ENCODE measurements around the gene PTPRT. TPM values are rescaled to one million over a fixed set of nuclear protein-coding genes. Genes with fewer than 3 reads are reported as not detected.
A peak's percentile ranks its signal among the peaks of the same experiment; 100 is the strongest.

The PTPRT gene
- total and polyA plus RNA-seq, 2 donors: 0.09 to 1.9 TPM

DNA sequence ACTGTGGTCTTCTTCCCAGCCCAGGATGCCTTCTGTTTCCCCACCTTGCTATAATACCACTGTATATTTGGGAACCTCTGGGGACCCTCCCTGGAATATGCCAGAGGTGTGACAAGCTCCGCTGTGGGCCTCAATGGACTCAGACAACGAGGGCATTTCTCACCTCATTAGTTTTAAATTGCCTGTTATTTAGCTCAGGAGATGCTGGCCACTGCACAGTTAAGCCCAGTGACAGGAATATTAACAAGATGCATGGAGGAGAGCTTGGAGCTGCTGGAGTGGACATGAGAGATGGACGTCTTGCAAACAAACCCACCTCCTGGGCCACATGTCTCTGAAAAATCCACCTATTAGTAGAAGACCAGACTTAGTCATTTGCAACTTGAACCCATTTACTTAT, 1136.4 kb downstream of the PTPRT start:
- Histone ChIP-seq H3K27ac (ENCODE audit: low read depth) (no peak overlapping the region), H3K4me3 (ENCODE audit: low read depth, low read length) (no peak overlapping the region), H3K4me1 (ENCODE audit: insufficient read depth) (no peaks in the 10 kb centered on the region), H3K36me3 (ENCODE audit: insufficient read depth) (no peaks in the 10 kb centered on the region)
- no peak for DNase-seq (ENCODE audit: extremely low spot score)
- 70% methylated on average over 3 of the region's 3 CpGs for whole genome bisulfite sequencing

- WGBS: 80% methylated on average over 5 of the region's 5 CpGs
- Histone ChIP-seq H3K36me3 (ENCODE audit: insufficient read depth) (no peaks in the 10 kb centered on the region), H3K27ac (ENCODE audit: low read depth) (no peak overlapping the region), H3K4me3 (ENCODE audit: low read depth, low read length) (no peak overlapping the region), H3K4me1 (ENCODE audit: insufficient read depth) (no peaks in the 10 kb centered on the region)
- no peak for DNase-seq (ENCODE audit: extremely low spot score)
Measured at GRCh38 chr20:42051921-42052320, 1137.8 kb downstream of the PTPRT start.

DNA sequence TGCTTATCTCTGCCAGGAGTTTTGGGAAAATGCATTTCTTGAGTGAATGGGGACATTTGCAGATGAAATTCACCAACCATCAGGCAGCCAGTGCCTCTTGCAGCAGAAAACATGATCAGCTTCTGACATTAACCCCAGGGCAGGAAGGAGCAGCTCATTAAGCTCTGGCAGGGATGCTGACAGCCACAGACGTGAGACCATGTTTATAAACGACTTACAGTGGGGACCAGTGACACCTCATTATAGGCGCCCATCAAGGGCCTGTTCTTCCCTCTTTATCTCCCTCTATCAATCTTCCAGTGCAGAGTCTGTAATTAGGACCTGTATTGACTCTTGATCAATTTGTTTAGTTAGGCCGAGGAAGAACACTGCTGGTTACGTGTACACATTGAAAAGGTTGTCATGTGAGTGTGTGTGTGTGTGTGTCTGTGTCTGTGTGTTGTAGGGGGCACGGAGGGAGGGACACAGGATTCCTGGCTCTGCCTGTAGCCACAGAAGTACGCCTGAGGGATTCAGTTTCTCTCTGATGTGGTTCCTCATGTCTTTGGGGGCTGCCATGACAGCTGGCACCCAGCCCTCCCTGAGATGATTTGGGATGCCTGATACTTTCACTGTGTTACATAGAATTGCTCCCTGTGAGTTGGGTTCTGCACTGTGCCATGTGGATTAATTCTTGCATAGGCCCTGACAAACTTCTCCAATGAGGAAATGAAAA, 1143.2 kb downstream of the PTPRT start:
- Histone ChIP-seq H3K4me3 (ENCODE audit: low read depth, low read length) (no peak overlapping the region), H3K27ac (ENCODE audit: low read depth) (no peak overlapping the region), H3K4me1 (ENCODE audit: insufficient read depth) (no peaks in the 10 kb centered on the region), H3K36me3 (ENCODE audit: insufficient read depth) (no peaks in the 10 kb centered on the region)
- DNase-seq (ENCODE audit: extremely low spot score): no peak
- 55% methylated on average over 7 of the region's 7 CpGs for WGBS

DNA sequence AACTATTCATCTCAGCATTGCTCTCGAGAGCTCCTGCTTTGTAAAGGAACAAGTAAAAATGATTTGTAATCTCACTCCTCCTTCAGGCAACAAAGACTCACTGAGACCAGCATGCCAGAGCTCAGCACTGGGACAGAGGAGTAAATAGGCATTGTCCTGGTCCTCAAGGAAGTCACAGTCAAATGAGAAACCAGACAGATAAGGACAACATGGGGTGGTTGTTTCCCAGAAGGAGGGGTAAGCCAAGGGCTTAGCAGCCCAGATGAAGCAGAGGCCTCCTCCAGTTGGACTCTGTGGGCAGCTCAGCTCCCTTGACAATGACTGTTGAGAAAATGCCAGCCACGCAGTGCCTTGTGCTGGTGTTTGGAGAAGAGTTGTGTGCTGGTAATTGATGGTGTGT, 1145.8 kb downstream of the PTPRT start:
- Histone ChIP-seq H3K36me3 (ENCODE audit: insufficient read depth) (no peaks in the 10 kb centered on the region), H3K27ac (ENCODE audit: low read depth) (no peak overlapping the region), H3K4me3 (ENCODE audit: low read depth, low read length) (no peak overlapping the region), H3K4me1 (ENCODE audit: insufficient read depth) (no peaks in the 10 kb centered on the region)
- no peak for DNase-seq (ENCODE audit: extremely low spot score)
- 61% methylated on average over 2 of the region's 2 CpGs for WGBS

- no peak overlapping the region for H3K27ac ChIP-seq (ENCODE audit: low read depth)
- H3K4me1 ChIP-seq (ENCODE audit: insufficient read depth): no peaks in the 10 kb centered on the region
- no peak overlapping the region for H3K4me3 ChIP-seq (ENCODE audit: low read depth, low read length)
- WGBS: 25% methylated on average over 6 of the region's 6 CpGs
- no peaks in the 10 kb centered on the region for H3K36me3 ChIP-seq (ENCODE audit: insufficient read depth)
- DNase-seq (ENCODE audit: extremely low spot score): no peak
Measured at GRCh38 chr20:42041000-42041565, 1148.6 kb downstream of the PTPRT start.

GRCh38 chr20:42027746-42028268, 1161.9 kb downstream of the PTPRT start:
- Histone ChIP-seq H3K27ac (ENCODE audit: low read depth) (no peak overlapping the region), H3K4me3 (ENCODE audit: low read depth, low read length) (no peak overlapping the region), H3K36me3 (ENCODE audit: insufficient read depth) (no peaks in the 10 kb centered on the region), H3K4me1 (ENCODE audit: insufficient read depth) (no peaks in the 10 kb centered on the region)
- DNase-seq (ENCODE audit: extremely low spot score): no peak
- 71% methylated on average over 1 of the region's 1 CpG for WGBS

GRCh38 chr20:42026599-42026998, 1163.1 kb downstream of the PTPRT start:
- Histone ChIP-seq H3K4me1 (ENCODE audit: insufficient read depth) (no peaks in the 10 kb centered on the region), H3K36me3 (ENCODE audit: insufficient read depth) (no peaks in the 10 kb centered on the region), H3K27ac (ENCODE audit: low read depth) (no peak overlapping the region), H3K4me3 (ENCODE audit: low read depth, low read length) (no peak overlapping the region)
- 84% methylated on average over 4 of the region's 4 CpGs for WGBS
- DNase-seq (ENCODE audit: extremely low spot score): no peak

DNA sequence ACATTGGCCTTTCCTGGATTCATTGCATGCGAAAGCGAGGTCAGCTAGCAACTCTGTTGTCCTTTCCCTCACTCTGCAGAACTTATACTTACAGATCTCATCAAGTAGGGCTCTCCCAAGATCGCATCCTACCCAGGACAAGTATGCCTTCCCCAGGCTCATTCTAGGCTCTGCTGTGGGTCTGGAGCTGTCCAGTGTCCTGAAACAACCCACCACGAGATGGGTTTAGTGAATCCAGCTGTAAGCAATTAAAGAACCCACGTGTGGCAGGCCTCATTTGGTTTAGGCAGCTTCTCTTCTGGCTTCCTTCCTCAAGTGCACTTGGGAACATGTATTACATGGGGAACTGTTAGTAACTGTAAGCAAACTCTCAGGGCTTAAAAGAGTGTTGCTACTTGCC, 1165.1 kb downstream of the PTPRT start:
- WGBS: 30% methylated on average over 5 of the region's 5 CpGs
- peak; percentile 13 for DNase-seq (ENCODE audit: extremely low spot score)
- Histone ChIP-seq H3K36me3 (ENCODE audit: insufficient read depth) (no peaks in the 10 kb centered on the region), H3K4me1 (ENCODE audit: insufficient read depth) (no peaks in the 10 kb centered on the region), H3K27ac (ENCODE audit: low read depth) (no peak overlapping the region), H3K4me3 (ENCODE audit: low read depth, low read length) (no peak overlapping the region)

Small RNA genes lying within 50 kb of the gene (small RNA-seq; reads per million reads assigned to genes)
- gene RN7SKP100: not detected

Measured in urinary bladder (tissue), 4 donors.